Hematopoietic multipotent progenitor cell treated with erythropoietin and hydrocortisone succinate and interleukin-3 and kit ligand, for 17 days (in vitro differentiated cells): ENCODE results near the gene PAX6.
"Not testable (repeated sequence)": the region's sequence is repeated elsewhere in the genome, so short reads cannot be mapped to it uniquely, and the experiment has no call there.

Experiments used
- DNase-seq: peaks from one replicate; pipeline ENCODE4 v3.0.0-alpha.2; 2015; ENCODE audit warnings: low spot score

Gene PAX6

DNA sequence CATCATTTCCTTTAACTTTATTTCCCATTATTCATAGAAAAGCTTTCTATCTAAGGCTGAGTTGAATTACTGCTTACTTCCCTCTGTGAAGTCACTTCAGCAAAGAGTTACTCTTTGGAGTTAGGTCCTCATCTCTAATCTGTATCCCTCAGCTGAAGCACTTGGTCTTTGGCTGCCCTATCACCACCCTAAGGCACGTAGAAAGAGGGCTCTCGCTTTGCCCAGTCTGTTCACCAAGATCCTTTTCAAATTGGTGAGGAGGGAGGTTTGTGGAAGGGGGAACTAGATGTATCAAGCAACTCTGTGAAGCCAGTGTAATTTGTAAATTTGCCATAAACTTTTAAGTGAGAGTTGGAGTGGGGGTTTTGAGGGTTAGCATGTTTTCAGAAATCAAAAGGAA, 43.4 kb downstream of the PAX6 start:
- DNase-seq: no peak

DNA sequence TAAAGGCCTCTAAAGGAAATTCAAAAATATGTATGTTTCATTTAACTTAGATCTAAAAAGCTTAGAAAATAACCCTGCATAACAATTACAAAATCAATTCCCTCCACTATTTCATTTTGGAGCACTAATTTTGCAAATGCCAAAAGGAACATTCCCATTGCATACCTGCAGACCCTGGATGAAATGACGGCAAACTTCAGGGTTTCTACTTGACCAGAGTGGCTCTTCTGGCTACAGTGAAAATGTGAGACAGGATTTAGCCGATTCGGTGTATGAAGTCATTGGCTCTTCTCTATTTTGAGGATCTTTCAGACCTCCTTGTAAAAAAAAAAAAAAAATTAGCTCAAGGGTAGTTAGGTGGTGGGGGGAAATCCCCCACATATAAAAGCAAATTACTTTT, 44.1 kb downstream of the PAX6 start:
- no peak for DNase-seq

DNA sequence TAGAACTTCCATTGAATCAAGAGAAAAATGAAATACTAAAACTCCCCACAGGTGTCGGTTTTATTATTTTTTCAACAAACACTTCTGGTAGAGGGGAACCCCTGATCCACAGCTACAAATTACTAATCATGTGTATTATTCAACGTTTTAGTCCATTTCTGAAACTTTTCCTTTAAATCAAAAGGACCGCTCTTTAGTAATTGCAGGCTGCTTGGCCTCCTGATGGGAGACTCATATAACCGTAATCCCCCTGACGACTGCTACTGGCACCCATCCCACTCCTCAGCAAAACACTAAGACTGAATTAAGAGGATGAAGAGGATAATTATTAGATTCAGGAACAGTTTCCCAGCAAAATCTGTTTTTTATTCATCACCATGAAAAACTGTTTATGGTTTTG, 46.4 kb downstream of the PAX6 start:
- DNase-seq: no peak

GRCh38 chr11:31764261-31764660, 46.9 kb downstream of the PAX6 start:
- DNase-seq: no peak

DNA sequence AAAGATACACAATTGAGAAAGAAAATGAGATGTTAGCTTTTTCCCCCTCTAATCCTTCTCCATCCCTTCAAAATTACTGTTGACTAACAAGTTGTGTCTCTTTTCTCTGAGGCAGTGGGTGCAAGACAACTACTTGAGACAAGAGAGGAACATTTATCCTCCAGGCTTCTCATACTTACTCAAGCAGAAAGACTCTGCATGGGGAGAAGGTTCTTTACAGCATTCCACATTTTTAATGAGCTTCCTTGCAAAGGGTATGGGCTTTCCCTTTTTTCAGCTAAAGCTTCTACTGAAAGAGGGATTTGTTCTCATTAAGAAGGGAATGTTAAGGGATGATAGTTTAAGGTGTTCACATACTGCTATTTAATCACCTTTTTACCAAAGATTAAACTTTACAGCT, 47.8 kb downstream of the PAX6 start:
- DNase-seq: no peak

- DNase-seq: no peak
Measured at GRCh38 chr11:31761636-31762035, 49.5 kb downstream of the PAX6 start.

DNA sequence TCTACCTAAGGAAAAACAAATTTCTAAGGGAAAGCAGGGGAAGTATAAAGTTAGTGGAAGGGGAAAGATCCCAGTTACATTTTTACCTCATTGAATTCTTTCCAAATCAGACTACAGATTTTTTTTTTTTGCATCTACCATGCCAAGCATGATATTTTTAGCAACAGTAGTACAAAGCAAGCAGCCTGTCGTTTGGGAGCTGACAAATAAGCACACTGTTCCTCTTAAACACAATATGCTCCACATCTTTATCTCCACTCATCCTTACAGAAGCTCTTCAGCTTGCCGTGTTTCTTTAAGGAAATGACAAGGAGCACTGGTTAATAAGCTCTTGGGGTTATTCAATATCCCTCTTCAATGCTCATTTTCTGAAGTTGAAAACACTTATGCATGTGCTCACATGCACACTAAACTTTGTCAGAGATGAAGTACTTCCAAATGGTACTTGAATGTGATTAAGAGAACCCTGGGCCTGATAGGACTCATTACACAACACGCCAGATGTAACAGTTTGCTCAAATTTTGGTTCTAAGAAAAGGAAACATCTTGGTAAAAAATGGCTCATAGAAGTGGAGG, 53.8 kb downstream of the PAX6 start:
- no peak for DNase-seq

GRCh38 chr11:31747581-31747980, 63.5 kb downstream of the PAX6 start:
- no peak for DNase-seq

GRCh38 chr11:31740731-31741368, 70.3 kb downstream of the PAX6 start:
- not testable (repeated sequence) for DNase-seq

DNA sequence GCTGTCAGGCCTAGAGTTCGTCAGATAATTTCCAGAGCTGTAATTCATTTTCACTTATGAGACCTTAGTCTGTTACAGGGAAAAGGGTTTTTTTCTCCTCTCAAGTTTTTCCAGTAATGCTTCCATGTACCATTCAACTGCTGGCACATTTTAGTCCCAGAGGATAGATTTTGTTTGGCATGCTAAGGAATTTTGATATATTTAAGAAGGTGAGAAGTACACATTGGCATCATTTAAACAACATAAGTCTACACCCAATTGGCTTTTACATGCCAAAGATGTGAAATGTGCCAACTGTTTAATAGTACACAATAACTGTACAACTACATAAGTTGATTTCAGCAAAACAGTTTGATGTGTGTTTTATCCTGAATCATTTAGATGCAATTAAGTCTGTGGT, 71.0 kb downstream of the PAX6 start:
- DNase-seq: no peak
